GM18861 (cell line): Measurements from ENCODE around the gene ZNF454.

Experiments used
- ATAC-seq: cut with Tn5 transposase; IDR thresholded peaks from one replicate; pipeline ENCODE4 v1.9.1; 2021; ENCODE audit not compliant: unreplicated experiment

The ZNF454 gene

GRCh38 chr5:178993236-178993765, 52.3 kb downstream of the ZNF454 start:
- ATAC-seq, result no peak

GRCh38 chr5:178993955-178994579, 53.1 kb downstream of the ZNF454 start:
- ATAC-seq, result no peak

GRCh38 chr5:178994580-178995340, 53.8 kb downstream of the ZNF454 start, which contains the start of gene GRM6:
TSS of gene GRM6 (minus strand) at chr5:178995320. CDS start at chr5:178994944, 376 bp downstream.
- no peak for ATAC-seq

- no peak for ATAC-seq
Observed at GRCh38 chr5:178995341-178995690, 54.3 kb downstream of the ZNF454 start.

- no peak for ATAC-seq
Observed at GRCh38 chr5:178996156-178996555, 55.2 kb downstream of the ZNF454 start.

- no peak for ATAC-seq
Observed at GRCh38 chr5:178997191-178997590, 56.2 kb downstream of the ZNF454 start.

GRCh38 chr5:178998441-178998840, 57.4 kb downstream of the ZNF454 start:
- no peak for ATAC-seq

- ATAC-seq, result no peak
Observed at GRCh38 chr5:179006564-179006963, 65.6 kb downstream of the ZNF454 start.

- no peak for ATAC-seq
Observed at GRCh38 chr5:179008667-179009066, 67.7 kb downstream of the ZNF454 start.
